Measurements from ENCODE around the gene ALAS1. TPM values are rescaled to one million over a fixed set of nuclear protein-coding genes. Genes with fewer than 3 reads are reported as not detected.

ALAS1 gene
- total RNA-seq, 1 experiment from 2014 or later: 53.1 TPM

- Histone ChIP-seq H3K4me1 (peaks cover 10% of the 10 kb centered on the region), H3K9me3 (no peaks in the 10 kb centered on the region), H3K27me3 (replicated peaks; ENCODE audit: control insufficient read depth, insufficient read depth, low read length) (no peaks in the 10 kb centered on the region), H3K36me3 (ENCODE audit: control insufficient read depth, insufficient read depth, low read length) (no peaks in the 10 kb centered on the region; the same call in 1 of the 2 replicates), H3K4me3 (ENCODE audit: low read depth, low read length) (no peak overlapping the region)
- no TSS peak for BruUV-seq (replicated peaks)
- H3K4me3 Mint-ChIP-seq (ENCODE audit: unreplicated experiment): peak overlapping the region; percentile 48
- ChIA-PET CTCF (interaction anchor here (1.6 kb wide), 1 partner anchor 9 kb away, joined by 4 read pairs; the partner anchor contains the start of gene TWF2), POLR2A (no interaction called here)
- no peak for DNase-seq
- H3K36me3 Mint-ChIP-seq (ENCODE audit: insufficient read depth, unreplicated experiment): peaks cover 73% of the 10 kb centered on the region
- H3K4me1 Mint-ChIP-seq (ENCODE audit: low read depth, unreplicated experiment): no peaks in the 10 kb centered on the region
- H3K27ac Mint-ChIP-seq (ENCODE audit: unreplicated experiment): peak overlapping the region; percentile 62
- intact Hi-C loops (cut with micrococcal nuclease; ENCODE audit: unreplicated experiment): no loop called here
- no peaks in the 10 kb centered on the region for H3K9me3 Mint-ChIP-seq (ENCODE audit: unreplicated experiment)
- no peak for TF ChIP-seq CTCF (IDR thresholded peaks at IDR 0.05; ENCODE audit: insufficient read depth in 1 of 2, low read depth in 1 of 2, low read length in 1 of 2, severe bottlenecking in 1 of 2, unreplicated experiment in 1 of 2)
- no peaks in the 10 kb centered on the region for H3K27me3 Mint-ChIP-seq (ENCODE audit: insufficient read depth, unreplicated experiment)
Measured at GRCh38 chr3:52247409-52248164, 49.6 kb downstream of the ALAS1 start.

GRCh38 chr3:52248165-52248541 lies 50.2 kb downstream of the ALAS1 start:
- H3K4me3 Mint-ChIP-seq (ENCODE audit: unreplicated experiment): no peak overlapping the region
- POLR2A ChIA-PET: no interaction called here

More at GRCh38 chr3:52248165-52248541, 50.2 kb downstream of the ALAS1 start:
- Histone ChIP-seq H3K9me3 (no peaks in the 10 kb centered on the region), H3K36me3 (ENCODE audit: control insufficient read depth, insufficient read depth, low read length) (no peaks in the 10 kb centered on the region; the same call in 1 of the 2 replicates), H3K4me1 (peaks cover 10% of the 10 kb centered on the region), H3K27me3 (replicated peaks; ENCODE audit: control insufficient read depth, insufficient read depth, low read length) (no peaks in the 10 kb centered on the region), H3K4me3 (ENCODE audit: low read depth, low read length) (no peak overlapping the region)
- H3K9me3 Mint-ChIP-seq (ENCODE audit: unreplicated experiment): no peaks in the 10 kb centered on the region
- CTCF ChIA-PET: interaction anchor here (1.6 kb wide), 1 partner anchor 9 kb away, joined by 4 read pairs; the partner anchor contains the start of gene TWF2
- intact Hi-C loops (cut with micrococcal nuclease; ENCODE audit: unreplicated experiment): no loop called here
- no peaks in the 10 kb centered on the region for H3K27me3 Mint-ChIP-seq (ENCODE audit: insufficient read depth, unreplicated experiment)
- H3K36me3 Mint-ChIP-seq (ENCODE audit: insufficient read depth, unreplicated experiment): peaks cover 79% of the 10 kb centered on the region
- no peaks in the 10 kb centered on the region for H3K4me1 Mint-ChIP-seq (ENCODE audit: low read depth, unreplicated experiment)
- TF ChIP-seq CTCF (IDR thresholded peaks at IDR 0.05; ENCODE audit: insufficient read depth in 1 of 2, low read depth in 1 of 2, low read length in 1 of 2, severe bottlenecking in 1 of 2, unreplicated experiment in 1 of 2): no peak
- peak overlapping the region; percentile 62 for H3K27ac Mint-ChIP-seq (ENCODE audit: unreplicated experiment)
- no peak for DNase-seq
- BruUV-seq (replicated peaks): no TSS peak

Data from Caco-2 (cell line).